Measurements from ENCODE around the gene STAT3. TPM values are rescaled to one million over a fixed set of nuclear protein-coding genes. Genes with fewer than 3 reads are reported as not detected.
"Not testable (repeated sequence)": the region's sequence is repeated elsewhere in the genome, so short reads cannot be mapped to it uniquely, and the experiment has no call there.

STAT3 gene
- total RNA-seq, 1 experiment from 2014 or later = 74.6 TPM

DNA sequence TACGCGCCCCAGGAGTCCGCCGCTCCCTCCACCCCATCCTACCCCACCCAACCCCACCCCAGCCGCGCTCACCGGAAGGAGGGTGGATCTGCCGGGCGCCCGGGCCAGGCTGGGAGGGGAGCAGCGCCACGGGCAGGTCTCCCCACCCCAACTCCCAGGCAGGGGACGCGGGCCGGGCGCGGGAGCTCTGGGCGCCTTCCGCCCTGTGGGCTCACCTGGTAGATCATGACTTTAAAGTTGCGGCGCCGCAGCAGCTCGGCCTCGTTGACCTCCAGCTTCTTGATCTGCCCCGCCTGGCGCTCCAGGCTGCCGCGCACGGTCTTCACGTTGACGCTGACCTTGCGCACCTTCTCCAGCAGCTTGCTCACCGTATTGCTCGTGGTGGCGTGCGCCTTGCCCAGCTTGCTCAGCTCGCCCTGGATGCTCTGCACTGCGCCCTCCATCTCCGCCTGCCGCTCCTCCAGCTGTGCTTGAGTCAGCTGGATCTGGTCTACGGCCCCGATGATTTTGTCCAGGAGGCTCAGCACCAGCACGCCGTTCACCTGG is 34.2 kb upstream of the STAT3 start:
- DNase-seq = peak; percentile 36 to 56
- Histone ChIP-seq H3K4me2 (peak overlapping the region; percentile 90), H3F3A (ENCODE audit: insufficient read depth, low read depth) (peaks cover 37% of the 10 kb centered on the region), H2AFZ (peak overlapping the region; percentile 95), H4K20me1 (ENCODE audit: insufficient read depth) (no peaks in the 10 kb centered on the region; the same call in 1 of the 2 replicates), H3K36me3 (ENCODE audit: low read depth) (no peaks in the 10 kb centered on the region), H3K9me2 (ENCODE audit: insufficient read depth) (no peaks in the 10 kb centered on the region), H3K4me3 (peak overlapping the region; percentile 76), H3K27ac (no peak overlapping the region), H3K79me2 (ENCODE audit: low read depth) (peaks cover 44% of the 10 kb centered on the region), H3K4me1 (replicated peaks; ENCODE audit: insufficient read depth) (peaks cover 37% of the 10 kb centered on the region), H3K9me3 (ENCODE audit: insufficient read depth, low read depth) (no peaks in the 10 kb centered on the region), H3K27me3 (ENCODE audit: insufficient read depth, low read depth) (no peaks in the 10 kb centered on the region)
- TSS peak; percentile 65 for BruUV-seq (replicated peaks)
- no peak for TF ChIP-seq EZH2 (IDR thresholded peaks at IDR 0.05; ENCODE audit: low read depth)
- TF ChIP-seq, protein P1, sequence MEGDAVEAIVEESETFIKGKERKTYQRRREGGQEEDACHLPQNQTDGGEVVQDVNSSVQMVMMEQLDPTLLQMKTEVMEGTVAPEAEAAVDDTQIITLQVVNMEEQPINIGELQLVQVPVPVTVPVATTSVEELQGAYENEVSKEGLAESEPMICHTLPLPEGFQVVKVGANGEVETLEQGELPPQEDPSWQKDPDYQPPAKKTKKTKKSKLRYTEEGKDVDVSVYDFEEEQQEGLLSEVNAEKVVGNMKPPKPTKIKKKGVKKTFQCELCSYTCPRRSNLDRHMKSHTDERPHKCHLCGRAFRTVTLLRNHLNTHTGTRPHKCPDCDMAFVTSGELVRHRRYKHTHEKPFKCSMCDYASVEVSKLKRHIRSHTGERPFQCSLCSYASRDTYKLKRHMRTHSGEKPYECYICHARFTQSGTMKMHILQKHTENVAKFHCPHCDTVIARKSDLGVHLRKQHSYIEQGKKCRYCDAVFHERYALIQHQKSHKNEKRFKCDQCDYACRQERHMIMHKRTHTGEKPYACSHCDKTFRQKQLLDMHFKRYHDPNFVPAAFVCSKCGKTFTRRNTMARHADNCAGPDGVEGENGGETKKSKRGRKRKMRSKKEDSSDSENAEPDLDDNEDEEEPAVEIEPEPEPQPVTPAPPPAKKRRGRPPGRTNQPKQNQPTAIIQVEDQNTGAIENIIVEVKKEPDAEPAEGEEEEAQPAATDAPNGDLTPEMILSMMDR (conservative IDR thresholded peaks at IDR 0.05) = no peak
- intact Hi-C loops (cut with micrococcal nuclease; ENCODE audit: unreplicated experiment) = loop anchor here (2.0 to 5.0 kb wide), 2 partner anchors 34 to 255 kb away; partner anchors contain the start of genes PLEKHH3 and STAT3
- ChIA-PET POLR2A (ENCODE audit: unreplicated experiment) (interaction anchor here (0.5 to 1.6 kb wide), 9 partner anchors 13 to 561 kb away, joined by 3 to 23 read pairs (median 6); partner anchors contain the start of gene STAT3), CTCF (interaction anchor here (0.9 to 1.2 kb wide), 4 partner anchors 12 to 34 kb away, joined by 3 to 8 read pairs (median 4); partner anchors contain the start of gene STAT3)

DNA sequence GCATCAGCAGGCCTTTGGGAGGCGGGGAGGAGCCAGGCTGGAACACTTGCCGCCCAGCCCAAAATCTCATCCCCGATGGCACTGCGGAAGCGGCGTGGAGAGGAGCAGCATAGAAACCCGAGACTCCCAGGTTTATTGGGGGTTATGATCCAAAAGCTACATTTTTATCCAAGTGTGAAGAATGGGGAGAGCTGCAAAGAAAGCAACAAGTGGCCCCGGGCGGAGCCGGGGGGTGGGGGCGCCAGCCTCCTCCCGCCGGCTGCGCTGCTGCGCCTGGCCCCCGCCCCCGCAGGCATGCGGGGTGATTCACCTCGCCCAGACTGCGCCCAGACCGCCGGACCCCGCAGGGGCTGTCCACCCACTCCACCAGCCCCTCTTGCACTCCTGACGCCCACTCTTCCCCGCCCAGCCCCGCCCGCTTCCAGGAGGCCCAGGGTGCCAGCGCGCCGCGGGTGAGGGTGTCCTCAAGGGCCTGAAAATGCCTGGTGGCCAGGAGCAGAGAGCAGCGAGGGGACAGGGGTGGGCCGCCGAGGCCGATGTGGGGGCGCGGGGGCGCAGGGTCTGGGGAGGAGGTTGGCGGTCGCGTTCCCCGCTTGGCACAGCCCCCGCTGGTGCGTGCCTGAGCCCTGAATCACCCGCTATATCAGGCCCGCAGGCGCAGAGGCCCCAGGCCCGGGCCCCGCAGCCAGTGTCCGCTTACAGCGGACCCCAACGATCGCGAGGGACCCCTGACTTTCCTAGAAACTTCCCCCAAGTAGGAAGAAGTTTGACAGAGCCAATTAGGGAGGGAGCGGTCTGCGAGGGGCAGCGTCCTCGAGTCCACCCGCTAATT is 33.5 kb upstream of the STAT3 start:
- peaks cover 50% of the 10 kb centered on the region for H3K79me2 ChIP-seq (ENCODE audit: low read depth)
- CTCF ChIA-PET = no interaction called here

DNA sequence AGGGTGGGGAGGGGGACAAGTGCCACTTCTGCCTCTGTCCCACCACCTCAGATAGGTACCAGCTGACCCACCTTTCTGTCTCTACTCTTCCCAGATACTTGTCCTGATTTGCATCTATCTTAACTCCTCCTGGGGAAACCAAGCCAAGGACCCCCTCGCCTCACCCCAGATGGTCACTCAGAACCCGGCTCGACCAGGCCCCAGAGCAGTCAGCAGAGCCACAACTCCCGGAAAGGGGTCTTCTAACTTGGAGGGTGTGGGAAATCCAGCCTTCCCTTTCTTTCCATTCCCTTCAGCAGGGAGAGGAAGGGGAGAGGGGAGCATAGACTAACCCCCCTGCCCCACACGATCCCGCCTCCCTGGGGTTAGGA is 32.9 kb upstream of the STAT3 start:
- no peaks in the 10 kb centered on the region for H3K9me3 ChIP-seq (ENCODE audit: insufficient read depth, low read depth)
- no peak for DNase-seq
- H3K4me1 ChIP-seq (replicated peaks; ENCODE audit: insufficient read depth) = peaks cover 37% of the 10 kb centered on the region
- no peaks in the 10 kb centered on the region for H3K27me3 ChIP-seq (ENCODE audit: insufficient read depth, low read depth)
- H2AFZ ChIP-seq = no peak overlapping the region
- peak overlapping the region; percentile 90 for H3K4me2 ChIP-seq
- H3F3A ChIP-seq (ENCODE audit: insufficient read depth, low read depth) = peaks cover 35% of the 10 kb centered on the region
- peak overlapping the region; percentile 76; the same call in 1 of the 2 replicates for H3K4me3 ChIP-seq
- peaks cover 53% of the 10 kb centered on the region for H3K79me2 ChIP-seq (ENCODE audit: low read depth)
- TF ChIP-seq, protein P1 (conservative IDR thresholded peaks at IDR 0.05) = no peak
- TF ChIP-seq EZH2 (IDR thresholded peaks at IDR 0.05; ENCODE audit: low read depth) = no peak
- H3K27ac ChIP-seq = no peak overlapping the region
- H4K20me1 ChIP-seq (ENCODE audit: insufficient read depth) = no peaks in the 10 kb centered on the region; the same call in 1 of the 2 replicates
- intact Hi-C loops (cut with micrococcal nuclease; ENCODE audit: unreplicated experiment) = loop anchor here (5.0 kb wide), 1 partner anchor 256 kb away; the partner anchor contains the start of gene PLEKHH3
- H3K36me3 ChIP-seq (ENCODE audit: low read depth) = no peaks in the 10 kb centered on the region
- CTCF ChIA-PET = interaction anchor here (1.3 kb wide), 1 partner anchor 12 kb away, joined by 3 read pairs; no protein-coding TSS in a partner anchor
- BruUV-seq (replicated peaks) = no TSS peak
- POLR2A ChIA-PET (ENCODE audit: unreplicated experiment) = interaction anchor here (0.7 to 1.2 kb wide), 2 partner anchors 25 to 99 kb away, joined by 4 to 8 read pairs; no protein-coding TSS in a partner anchor
- H3K9me2 ChIP-seq (ENCODE audit: insufficient read depth) = no peaks in the 10 kb centered on the region

More for the DNA sequence above, 33.5 kb upstream of the STAT3 start:
- Histone ChIP-seq H3K27ac (no peak overlapping the region), H3K27me3 (ENCODE audit: insufficient read depth, low read depth) (no peaks in the 10 kb centered on the region), H3K36me3 (ENCODE audit: low read depth) (no peaks in the 10 kb centered on the region), H3K4me2 (peak overlapping the region; percentile 90), H3K9me3 (ENCODE audit: insufficient read depth, low read depth) (no peaks in the 10 kb centered on the region), H3K4me3 (peak overlapping the region; percentile 76), H2AFZ (peak overlapping the region; percentile 79), H3F3A (ENCODE audit: insufficient read depth, low read depth) (peaks cover 35% of the 10 kb centered on the region), H4K20me1 (ENCODE audit: insufficient read depth) (no peaks in the 10 kb centered on the region; the same call in 1 of the 2 replicates), H3K4me1 (replicated peaks; ENCODE audit: insufficient read depth) (peaks cover 37% of the 10 kb centered on the region), H3K9me2 (ENCODE audit: insufficient read depth) (no peaks in the 10 kb centered on the region)
- TF ChIP-seq, protein P1 (conservative IDR thresholded peaks at IDR 0.05) = no peak
- no peak for TF ChIP-seq EZH2 (IDR thresholded peaks at IDR 0.05; ENCODE audit: low read depth)
- POLR2A ChIA-PET (ENCODE audit: unreplicated experiment) = interaction anchor here (0.6 to 1.6 kb wide), 3 partner anchors 12 to 560 kb away, joined by 6 to 22 read pairs (median 8); no protein-coding TSS in a partner anchor
- peak in 1 of 2 experiments; percentile 63 for DNase-seq
- intact Hi-C loops (cut with micrococcal nuclease; ENCODE audit: unreplicated experiment) = loop anchor here (2.0 to 5.0 kb wide), 2 partner anchors 33 to 256 kb away; partner anchors contain the start of genes PLEKHH3 and STAT3
- BruUV-seq (replicated peaks) = no TSS peak

DNA sequence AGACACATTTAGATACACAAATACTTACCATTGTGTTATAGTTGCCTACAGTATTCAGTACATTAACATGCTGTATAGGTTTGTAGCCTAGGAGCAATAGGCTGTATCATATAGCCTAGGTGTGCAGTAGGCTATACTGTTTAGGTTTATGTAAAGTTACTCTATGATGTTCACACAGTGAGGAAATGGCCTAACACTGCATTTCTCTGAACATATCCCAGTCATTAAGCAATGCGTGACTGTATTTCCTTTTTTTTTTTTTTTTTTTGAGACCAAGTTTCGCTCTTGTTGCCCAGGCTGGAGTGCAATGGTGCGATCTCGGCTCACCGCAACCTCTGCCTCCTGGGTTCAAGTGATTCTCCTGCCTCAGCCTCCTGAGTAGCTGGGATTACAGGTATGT is 29.7 kb upstream of the STAT3 start:
- H3K36me3 ChIP-seq (ENCODE audit: low read depth); H3K27me3 ChIP-seq (ENCODE audit: insufficient read depth, low read depth); H3K9me2 ChIP-seq (ENCODE audit: insufficient read depth); H3K27ac ChIP-seq; POLR2A ChIA-PET (ENCODE audit: unreplicated experiment); H3K4me3 ChIP-seq; H3K9me3 ChIP-seq (ENCODE audit: insufficient read depth, low read depth); BruUV-seq (replicated peaks); H3K4me2 ChIP-seq; CTCF ChIA-PET; H4K20me1 ChIP-seq (ENCODE audit: insufficient read depth); H2AFZ ChIP-seq; DNase-seq; intact Hi-C loops (cut with micrococcal nuclease; ENCODE audit: unreplicated experiment): not testable (repeated sequence)
- H3K79me2 ChIP-seq (ENCODE audit: low read depth) = peaks cover 73% of the 10 kb centered on the region
- H3F3A ChIP-seq (ENCODE audit: insufficient read depth, low read depth) = peaks cover 28% of the 10 kb centered on the region
- peaks cover 35% of the 10 kb centered on the region for H3K4me1 ChIP-seq (replicated peaks; ENCODE audit: insufficient read depth)

All from PC-9 (cell line).